Esophagus squamous epithelium (tissue), 4 donors: ENCODE measurements around the gene ZNF429.

Source experiments
- POLR2A ChIP-seq, 4 donors: fragments of 450-650 bp; IDR thresholded peaks; one replicate each; pipeline ENCODE4 v1.6.1; 2017; ENCODE audit warnings: antibody characterized with exemption in 4 of 4, mild to moderate bottlenecking in 4 of 4, moderate library complexity in 3 of 4
- TF ChIP-seq, protein P1 (sequence below), 6 experiments: fragments of 450-650 bp in 4 of 6; fragments of 200-600 bp in 2 of 6; sonication (generic) in 2 of 6; IDR thresholded peaks; one replicate each; pipeline ENCODE4 v1.5.1; 2016 to 2019; ENCODE audit warnings: antibody characterized with exemption in 6 of 6, mild to moderate bottlenecking in 4 of 6, moderate library complexity in 4 of 6

DNA sequence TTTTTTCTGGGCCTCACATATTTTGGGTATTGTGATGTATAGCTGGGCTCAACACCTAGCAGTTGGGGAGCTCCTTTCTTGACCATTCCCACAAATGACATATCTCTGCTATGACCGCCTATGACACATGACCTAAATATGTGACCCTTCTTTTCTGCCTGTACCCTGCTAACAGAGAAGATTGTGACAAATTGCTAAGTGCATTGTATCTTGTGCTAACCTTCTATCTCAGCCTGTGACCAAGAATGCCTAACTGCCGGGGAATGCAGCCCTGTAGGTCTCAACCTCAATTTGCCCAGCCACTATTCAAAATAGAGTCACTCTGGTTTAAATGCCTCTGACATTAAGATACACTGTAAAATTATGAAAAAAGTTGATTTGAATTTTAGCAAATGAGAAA is 6.8 kb upstream of the ZNF429 start:
- TF ChIP-seq, protein P1, sequence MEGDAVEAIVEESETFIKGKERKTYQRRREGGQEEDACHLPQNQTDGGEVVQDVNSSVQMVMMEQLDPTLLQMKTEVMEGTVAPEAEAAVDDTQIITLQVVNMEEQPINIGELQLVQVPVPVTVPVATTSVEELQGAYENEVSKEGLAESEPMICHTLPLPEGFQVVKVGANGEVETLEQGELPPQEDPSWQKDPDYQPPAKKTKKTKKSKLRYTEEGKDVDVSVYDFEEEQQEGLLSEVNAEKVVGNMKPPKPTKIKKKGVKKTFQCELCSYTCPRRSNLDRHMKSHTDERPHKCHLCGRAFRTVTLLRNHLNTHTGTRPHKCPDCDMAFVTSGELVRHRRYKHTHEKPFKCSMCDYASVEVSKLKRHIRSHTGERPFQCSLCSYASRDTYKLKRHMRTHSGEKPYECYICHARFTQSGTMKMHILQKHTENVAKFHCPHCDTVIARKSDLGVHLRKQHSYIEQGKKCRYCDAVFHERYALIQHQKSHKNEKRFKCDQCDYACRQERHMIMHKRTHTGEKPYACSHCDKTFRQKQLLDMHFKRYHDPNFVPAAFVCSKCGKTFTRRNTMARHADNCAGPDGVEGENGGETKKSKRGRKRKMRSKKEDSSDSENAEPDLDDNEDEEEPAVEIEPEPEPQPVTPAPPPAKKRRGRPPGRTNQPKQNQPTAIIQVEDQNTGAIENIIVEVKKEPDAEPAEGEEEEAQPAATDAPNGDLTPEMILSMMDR (IDR thresholded peaks at IDR 0.05), result no peak
- no peak for TF ChIP-seq POLR2A (IDR thresholded peaks at IDR 0.05)
